C4-2B (cell line): Measurements from ENCODE around the gene LRPAP1.

Experiments
- ZFX ChIP-seq: fragments of 450-650 bp; IDR thresholded peaks from 2 replicates; pipeline ENCODE4 v1.6.1; 2017
- TF ChIP-seq, protein P1 (sequence below): fragments of 450-650 bp; conservative IDR thresholded peaks from 2 replicates; pipeline ENCODE4 v1.5.1; 2017; ENCODE audit warnings: mild to moderate bottlenecking

DNA sequence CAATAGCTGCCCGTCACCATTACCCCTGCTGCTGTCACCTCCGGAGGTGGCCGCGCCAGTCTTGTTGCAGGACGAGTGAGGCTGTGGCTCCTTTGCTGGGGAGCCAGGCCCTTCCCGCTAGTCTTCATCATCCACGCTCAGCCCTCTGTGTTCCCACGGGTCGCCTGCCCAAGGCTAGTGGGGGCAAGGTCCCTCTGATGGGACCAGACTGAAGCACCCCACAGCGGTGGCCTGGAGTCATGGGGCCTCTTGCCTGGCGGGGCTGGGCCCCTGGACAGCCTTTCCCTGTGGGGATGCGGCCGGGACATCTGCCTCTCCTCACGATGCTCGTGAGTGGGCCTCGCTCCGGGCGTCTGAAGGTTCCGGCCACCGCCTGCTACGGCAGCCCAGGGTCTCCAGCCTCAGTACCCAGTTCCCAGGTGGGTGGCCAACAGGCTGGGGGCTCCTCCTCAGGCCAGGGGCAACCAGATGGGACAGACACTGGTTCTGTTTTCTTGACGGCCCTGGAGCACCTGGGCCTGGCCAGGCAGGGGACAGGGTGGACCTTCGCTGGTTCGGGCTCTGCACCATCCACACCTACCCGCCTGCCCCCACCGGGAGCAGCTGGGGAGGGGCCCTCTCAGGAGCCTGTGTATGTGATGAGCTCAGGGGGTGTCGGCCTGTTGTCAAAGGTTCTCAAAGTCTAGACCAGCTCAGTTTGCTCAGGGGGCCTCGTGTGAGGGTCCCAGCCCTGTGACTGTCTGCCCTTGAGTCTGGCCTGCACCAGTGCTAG is 36.8 kb downstream of the LRPAP1 start:
- TF ChIP-seq, protein P1, sequence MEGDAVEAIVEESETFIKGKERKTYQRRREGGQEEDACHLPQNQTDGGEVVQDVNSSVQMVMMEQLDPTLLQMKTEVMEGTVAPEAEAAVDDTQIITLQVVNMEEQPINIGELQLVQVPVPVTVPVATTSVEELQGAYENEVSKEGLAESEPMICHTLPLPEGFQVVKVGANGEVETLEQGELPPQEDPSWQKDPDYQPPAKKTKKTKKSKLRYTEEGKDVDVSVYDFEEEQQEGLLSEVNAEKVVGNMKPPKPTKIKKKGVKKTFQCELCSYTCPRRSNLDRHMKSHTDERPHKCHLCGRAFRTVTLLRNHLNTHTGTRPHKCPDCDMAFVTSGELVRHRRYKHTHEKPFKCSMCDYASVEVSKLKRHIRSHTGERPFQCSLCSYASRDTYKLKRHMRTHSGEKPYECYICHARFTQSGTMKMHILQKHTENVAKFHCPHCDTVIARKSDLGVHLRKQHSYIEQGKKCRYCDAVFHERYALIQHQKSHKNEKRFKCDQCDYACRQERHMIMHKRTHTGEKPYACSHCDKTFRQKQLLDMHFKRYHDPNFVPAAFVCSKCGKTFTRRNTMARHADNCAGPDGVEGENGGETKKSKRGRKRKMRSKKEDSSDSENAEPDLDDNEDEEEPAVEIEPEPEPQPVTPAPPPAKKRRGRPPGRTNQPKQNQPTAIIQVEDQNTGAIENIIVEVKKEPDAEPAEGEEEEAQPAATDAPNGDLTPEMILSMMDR, result no peak
- no peak for TF ChIP-seq ZFX
